PC-3 (cell line): ENCODE measurements around the gene TCAP.

Source experiments
- CTCF ChIP-seq: fragments of 300-600 bp; sonication (generic); conservative IDR thresholded peaks from 2 replicates; pipeline ENCODE4 v1.5.1; 2017; ENCODE audit warnings: antibody characterized with exemption, low read depth, mild to moderate bottlenecking, low read length
- EZH2 ChIP-seq: fragments of 300-600 bp; sonication (generic); IDR thresholded peaks from one replicate; pipeline ENCODE4 v1.6.1; 2017; ENCODE audit warnings: antibody characterized with exemption, mild to moderate bottlenecking, low read length; ENCODE audit not compliant: unreplicated experiment
- EZH2phosphoT487 ChIP-seq: fragments of 300-600 bp; sonication (generic); IDR thresholded peaks from 2 replicates; pipeline ENCODE4 v1.6.1; 2018; ENCODE audit warnings: mild to moderate bottlenecking, antibody characterized with exemption, low read length, borderline replicate concordance

GRCh38 chr17:39665642-39666224, 584 bp downstream of the TCAP start:
- TF ChIP-seq CTCF (peak; percentile 52; the same call in 1 of the 2 replicates), EZH2phosphoT487 (no peak), EZH2 (no peak)
